ENCODE results near the gene HRAS.
"Not testable (repeated sequence)": the region's sequence is repeated elsewhere in the genome, so short reads cannot be mapped to it uniquely, and the experiment has no call there.

- TF ChIP-seq USF1 (IDR thresholded peaks at IDR 0.05; ENCODE audit: borderline replicate concordance, low read depth); EZH2phosphoT487 (IDR thresholded peaks at IDR 0.05; ENCODE audit: borderline replicate concordance, low read depth); REST (IDR thresholded peaks at IDR 0.05; ENCODE audit: low read depth, low read length); POLR2AphosphoS5 (IDR thresholded peaks at IDR 0.05; ENCODE audit: low read depth, low read length); CTCF (IDR thresholded peaks at IDR 0.05): not testable (repeated sequence)
Measured at GRCh38 chr11:574031-574570, 38.7 kb upstream of the HRAS start.
